ENCODE results near the gene HIGD1C. TPM values are rescaled to one million over a fixed set of nuclear protein-coding genes. Genes with fewer than 3 reads are reported as not detected.
A peak's percentile ranks its signal among the peaks of the same experiment; 100 is the strongest.

HIGD1C gene
- total RNA-seq, 1 donor from 2014 or later = not detected

DNA sequence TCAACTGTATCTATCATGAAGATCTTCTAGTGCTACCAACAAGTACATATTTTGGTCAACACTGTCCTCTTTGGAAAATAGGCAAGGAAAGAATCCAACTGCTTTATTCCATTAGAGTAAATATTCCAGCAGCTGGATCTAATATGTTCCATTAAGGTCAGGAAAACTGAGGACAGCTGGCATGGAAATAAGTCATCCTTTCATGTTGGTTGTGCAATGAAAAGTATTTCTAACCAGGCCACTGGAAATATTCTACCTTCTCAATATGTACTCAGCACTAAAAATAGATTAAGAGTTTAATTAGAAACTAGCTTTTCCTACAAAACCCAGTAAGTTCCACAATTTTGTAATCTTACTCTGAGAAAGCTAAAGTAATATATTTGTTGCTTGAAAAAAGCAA, 19.6 kb downstream of the HIGD1C start:
- intact Hi-C loops (cut with DNase I) = no loop called here
- DNase-seq (no peak), ATAC-seq (ENCODE audit: poor library complexity) (no peak)

DNA sequence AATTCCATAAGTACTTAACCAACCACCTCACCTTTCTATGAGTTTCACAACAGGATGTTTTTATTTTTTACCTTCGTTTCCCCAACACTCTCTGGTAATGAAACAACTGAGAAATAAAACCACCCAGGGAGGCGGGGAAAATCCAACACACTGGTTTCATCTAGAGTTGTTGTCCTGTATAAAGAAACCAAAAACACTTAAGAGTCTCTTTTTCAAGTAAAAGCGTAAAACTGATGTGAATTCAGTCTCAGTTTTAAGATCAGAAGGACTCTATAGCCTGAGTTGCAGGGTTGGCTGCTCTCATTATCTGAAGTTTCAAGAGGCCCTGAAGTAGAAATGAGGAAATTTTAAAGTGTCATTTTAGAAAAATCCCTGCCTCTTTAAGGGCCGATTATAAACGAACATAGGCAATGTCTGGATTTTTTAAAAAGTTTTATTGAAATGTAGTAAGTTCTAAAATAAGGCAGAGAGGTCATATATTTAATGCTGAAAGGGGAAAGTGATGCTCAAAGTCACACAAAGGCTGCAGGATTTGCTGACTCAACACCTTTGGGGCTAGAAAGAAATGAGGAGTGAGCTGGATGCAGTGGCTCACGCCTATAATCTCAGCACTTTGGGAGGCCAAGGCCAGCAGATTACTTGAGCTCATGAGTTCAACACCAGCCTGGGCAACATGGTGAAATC, 27.2 kb downstream of the HIGD1C start:
- ATAC-seq (ENCODE audit: poor library complexity) (no peak), DNase-seq (no peak)
- intact Hi-C loops (cut with DNase I) = no loop called here

- intact Hi-C loops (cut with DNase I) = no loop called here
- ATAC-seq (ENCODE audit: poor library complexity) (no peak), DNase-seq (no peak)
Measured at GRCh38 chr12:50980545-50980944, 28.2 kb downstream of the HIGD1C start.

GRCh38 chr12:50981319-50982239, 29.2 kb downstream of the HIGD1C start:
- ATAC-seq (ENCODE audit: poor library complexity) (no peak), DNase-seq (no peak)
- intact Hi-C loops (cut with DNase I) = no loop called here

- DNase-seq = no peak
- ATAC-seq (ENCODE audit: poor library complexity) = peak; percentile 14
- intact Hi-C loops (cut with DNase I) = no loop called here
Measured at GRCh38 chr12:50984586-50985298, 32.4 kb downstream of the HIGD1C start.

DNA sequence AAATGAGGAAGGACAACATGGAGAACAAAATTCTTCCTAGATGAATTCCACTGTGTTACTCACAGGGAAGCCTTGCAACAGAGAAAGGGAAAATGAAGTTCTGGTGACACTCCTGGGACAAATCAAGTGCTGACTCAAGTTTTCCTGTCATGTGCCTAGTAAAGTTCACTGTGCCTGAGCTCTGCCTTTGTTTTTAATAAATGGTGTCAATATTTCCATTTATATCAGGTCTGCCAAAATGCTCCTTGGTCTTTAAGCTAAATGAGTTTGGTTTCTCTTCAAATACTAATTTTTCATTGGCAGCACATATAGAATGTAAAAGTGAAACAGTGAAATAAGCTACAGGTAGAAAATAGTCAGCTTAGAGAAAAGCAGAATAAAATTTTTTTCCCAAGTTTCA, 33.0 kb downstream of the HIGD1C start:
- intact Hi-C loops (cut with DNase I) = no loop called here
- ATAC-seq (ENCODE audit: poor library complexity) = peak; percentile 89
- DNase-seq = no peak

DNA sequence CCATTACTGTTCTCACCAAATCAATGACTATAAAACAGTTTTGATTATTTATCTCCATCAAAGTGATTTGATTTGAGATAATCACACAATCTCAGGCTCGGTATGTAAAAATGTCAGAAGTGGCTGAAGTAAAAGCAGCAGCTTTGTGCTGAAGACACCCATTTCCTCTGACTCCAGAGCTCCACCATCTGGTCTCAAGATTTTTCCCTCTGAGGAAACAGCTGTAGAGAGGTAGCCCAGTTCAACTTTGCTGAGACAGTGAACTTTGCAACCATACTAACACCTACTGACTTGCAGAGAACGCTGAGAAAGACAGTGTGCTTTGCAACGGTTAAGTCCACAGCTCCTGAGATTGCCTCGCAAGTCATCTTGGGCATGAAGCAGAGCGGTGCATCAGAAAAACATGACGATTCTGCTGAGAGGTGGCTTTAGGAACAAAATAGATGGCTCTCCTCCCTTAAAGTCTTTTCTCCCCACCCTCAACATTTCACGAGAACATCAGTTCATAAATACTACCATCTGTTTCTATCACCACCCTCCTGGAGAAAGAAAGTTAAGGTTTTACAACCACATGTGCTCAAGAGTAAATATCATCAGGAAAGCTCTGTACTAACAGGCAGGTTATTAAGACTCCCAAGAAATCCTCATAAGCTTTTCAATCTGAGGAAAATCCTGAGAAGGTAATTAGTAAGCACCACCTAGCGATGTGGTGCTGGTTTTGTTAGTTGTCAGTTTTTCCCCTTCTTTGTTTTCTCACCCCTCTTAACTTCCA, 34.8 kb downstream of the HIGD1C start:
- intact Hi-C loops (cut with DNase I) = loop anchor here (2.0 kb wide), 1 partner anchor 162 kb away; no protein-coding TSS in a partner anchor
- DNase-seq (no peak), ATAC-seq (ENCODE audit: poor library complexity) (peak; percentile 84)

- intact Hi-C loops (cut with DNase I) = no loop called here
- no peak for DNase-seq
- no peak for ATAC-seq (ENCODE audit: poor library complexity)
Measured at GRCh38 chr12:50988051-50988450, 35.7 kb downstream of the HIGD1C start.

GRCh38 chr12:50988871-50989270, 36.5 kb downstream of the HIGD1C start:
- intact Hi-C loops (cut with DNase I) = no loop called here
- ATAC-seq (ENCODE audit: poor library complexity) (no peak), DNase-seq (no peak)

GRCh38 chr12:50990147-50990727, 37.9 kb downstream of the HIGD1C start:
- DNase-seq (no peak), ATAC-seq (ENCODE audit: poor library complexity) (no peak)
- intact Hi-C loops (cut with DNase I) = no loop called here

DNA sequence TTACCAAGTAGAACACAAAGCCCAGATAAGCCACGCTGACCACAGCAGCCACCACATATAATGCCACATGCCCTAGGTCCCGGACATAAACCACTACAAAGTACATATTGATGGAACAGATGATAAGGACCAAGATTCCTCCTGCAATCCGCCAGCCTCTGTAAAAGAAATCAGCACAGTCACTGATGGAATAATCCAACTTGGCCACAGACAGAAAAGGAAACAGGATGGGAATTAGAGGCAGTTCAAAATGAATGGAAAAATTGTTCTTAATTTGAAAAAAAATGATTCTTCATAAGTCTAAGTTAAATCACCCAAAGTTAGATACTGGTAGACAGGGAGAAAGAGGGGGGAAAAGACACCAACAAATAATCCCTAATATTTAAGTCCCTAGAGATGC, 38.4 kb downstream of the HIGD1C start:
- DNase-seq = no peak
- intact Hi-C loops (cut with DNase I) = no loop called here
- no peak for ATAC-seq (ENCODE audit: poor library complexity)

GRCh38 chr12:50991291-50991690, 38.9 kb downstream of the HIGD1C start:
- intact Hi-C loops (cut with DNase I) = no loop called here
- DNase-seq (no peak), ATAC-seq (ENCODE audit: poor library complexity) (no peak)

- ATAC-seq (ENCODE audit: poor library complexity) (peak; percentile 27), DNase-seq (peak; percentile 59)
- intact Hi-C loops (cut with DNase I) = no loop called here
Measured at GRCh38 chr12:50992819-50993218, 40.5 kb downstream of the HIGD1C start.

- intact Hi-C loops (cut with DNase I) = no loop called here
- ATAC-seq (ENCODE audit: poor library complexity) (no peak), DNase-seq (no peak)
Measured at GRCh38 chr12:50999093-50999492, 46.7 kb downstream of the HIGD1C start.

DNA sequence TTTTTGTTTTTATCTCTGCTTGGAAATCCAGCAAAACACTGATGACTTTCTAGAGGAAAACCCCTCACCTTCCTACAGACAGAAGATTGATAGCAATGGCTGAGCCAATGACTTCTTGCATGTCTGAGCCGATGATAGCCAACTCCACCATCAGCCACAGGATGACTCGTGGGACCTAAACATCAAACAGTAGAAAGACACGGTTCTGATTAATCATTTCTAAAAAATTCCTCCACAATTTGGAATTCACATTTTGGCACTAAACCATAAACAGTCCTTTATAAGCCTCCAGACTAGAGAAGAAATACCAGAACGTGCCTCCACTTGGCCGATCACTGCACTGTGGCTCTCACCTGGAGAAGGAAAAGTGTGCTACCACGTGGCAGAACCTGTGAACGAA, 47.9 kb downstream of the HIGD1C start:
- ATAC-seq (ENCODE audit: poor library complexity) (no peak), DNase-seq (no peak)
- intact Hi-C loops (cut with DNase I) = no loop called here

DNA sequence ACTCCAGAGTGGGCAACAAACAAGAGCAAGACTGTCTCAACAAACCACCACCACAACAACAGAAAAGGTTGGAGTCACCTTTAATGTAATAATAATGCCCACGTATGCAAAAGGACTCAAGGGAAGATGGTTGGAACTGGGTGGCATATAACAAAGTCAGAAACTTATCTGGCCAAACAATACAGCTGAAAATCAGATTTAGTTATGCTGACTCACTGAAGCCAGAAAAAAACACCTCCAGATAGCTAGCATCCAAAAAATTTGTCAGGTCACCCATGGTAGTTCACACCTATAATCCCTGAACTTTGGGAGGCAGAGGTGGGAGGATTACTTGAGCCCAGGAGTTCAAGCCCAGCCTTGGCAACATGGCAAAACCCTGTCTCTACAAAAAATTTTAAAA, 49.5 kb downstream of the HIGD1C start:
- no peak for ATAC-seq (ENCODE audit: poor library complexity)
- intact Hi-C loops (cut with DNase I) = no loop called here
- no peak for DNase-seq

- ATAC-seq (ENCODE audit: poor library complexity) (no peak), DNase-seq (no peak)
- intact Hi-C loops (cut with DNase I) = no loop called here
Measured at GRCh38 chr12:51004504-51004903, 52.2 kb downstream of the HIGD1C start.

- ATAC-seq (ENCODE audit: poor library complexity) (no peak), DNase-seq (no peak)
- intact Hi-C loops (cut with DNase I) = no loop called here
Measured at GRCh38 chr12:51005030-51005429, 52.7 kb downstream of the HIGD1C start.
